Liver (tissue), 9 donors: Measurements from ENCODE around the gene ZNF83. TPM values are rescaled to one million over a fixed set of nuclear protein-coding genes. Genes with fewer than 3 reads are reported as not detected.
"Not testable (repeated sequence)": the region's sequence is repeated elsewhere in the genome, so short reads cannot be mapped to it uniquely, and the experiment has no call there.

Experiments used
- DNase-seq: peaks from one replicate; pipeline ENCODE4 v3.0.0-alpha.2; 2017; ENCODE audit warnings: low spot score
- H3K27ac ChIP-seq, 2 donors: one replicate each; pipeline ENCODE4 v1.7.0; 2013; ENCODE audit warnings: inconsistent platforms in 2 of 2, low read length in 2 of 2, control low read depth in 1 of 2, low read depth in 1 of 2, mild to moderate bottlenecking in 1 of 2
- H3K27me3 ChIP-seq, 4 donors: one replicate each; pipeline versions ENCODE4 v1.6.1 to v1.7.0; 2013; ENCODE audit warnings: low read length in 3 of 4, inconsistent platforms in 1 of 4, mild to moderate bottlenecking in 1 of 4, moderate library complexity in 1 of 4; ENCODE audit not compliant: control insufficient read depth in 4 of 4, insufficient read depth in 4 of 4
- H3K36me3 ChIP-seq, 4 donors: one replicate each; pipeline versions ENCODE4 v1.6.1 to v1.7.0; 2013; ENCODE audit warnings: low read length in 3 of 4, mild to moderate bottlenecking in 3 of 4, low read depth in 1 of 4, moderate library complexity in 1 of 4; ENCODE audit not compliant: control insufficient read depth in 4 of 4, insufficient read depth in 3 of 4
- H3K4me1 ChIP-seq, 4 donors: one replicate each; pipeline versions ENCODE4 v1.6.1 to v1.7.0; 2013; ENCODE audit warnings: low read length in 3 of 4, mild to moderate bottlenecking in 3 of 4, moderate library complexity in 1 of 4; ENCODE audit not compliant: control insufficient read depth in 4 of 4, insufficient read depth in 4 of 4
- H3K4me3 ChIP-seq, 3 donors: one replicate each; pipeline versions ENCODE4 v1.6.1 to v1.7.0; 2013; ENCODE audit warnings: low read length in 3 of 3, control low read depth in 1 of 3, low read depth in 1 of 3, mild to moderate bottlenecking in 1 of 3
- H3K9ac ChIP-seq, 2 donors: one replicate each; pipeline ENCODE4 v1.7.0; 2013; ENCODE audit warnings: low read length in 2 of 2, mild to moderate bottlenecking in 2 of 2, moderate library complexity in 2 of 2, control low read depth in 1 of 2, low read depth in 1 of 2
- H3K9me3 ChIP-seq, 4 donors: one replicate each; pipeline versions ENCODE4 v1.6.1 to v1.7.0; 2013; ENCODE audit warnings: low read length in 3 of 4; ENCODE audit not compliant: control insufficient read depth in 4 of 4
- EGR1 ChIP-seq, 2 donors: IDR thresholded peaks; 2 replicates each; pipeline ENCODE4 v1.6.1; 2016 to 2018; ENCODE audit warnings: antibody characterized with exemption in 2 of 2, low read depth in 2 of 2
- FOXA1 ChIP-seq: IDR thresholded peaks from 2 replicates; pipeline ENCODE4 v1.6.1; 2016; ENCODE audit warnings: antibody characterized with exemption
- GABPA ChIP-seq, 2 donors: IDR thresholded peaks in 1 of 2; conservative IDR thresholded peaks in 1 of 2; 2 replicates each; pipeline ENCODE4 v1.6.1; 2016; ENCODE audit warnings: antibody characterized with exemption in 2 of 2, mild to moderate bottlenecking in 1 of 2, moderate library complexity in 1 of 2
- HNF4A ChIP-seq, 2 donors: conservative IDR thresholded peaks; 2 replicates each; pipeline ENCODE4 v1.6.1; 2016; ENCODE audit warnings: antibody characterized with exemption in 2 of 2, mild to moderate bottlenecking in 2 of 2
- HNF4G ChIP-seq: IDR thresholded peaks from 2 replicates; pipeline ENCODE4 v1.6.1; 2016; ENCODE audit warnings: antibody characterized with exemption
- JUND ChIP-seq, 2 donors: IDR thresholded peaks; 2 replicates each; pipeline ENCODE4 v1.6.1; 2016; ENCODE audit warnings: antibody characterized with exemption in 2 of 2
- RXRA ChIP-seq, 2 donors: IDR thresholded peaks; 2 replicates each; pipeline ENCODE4 v1.6.1; 2017 to 2018; ENCODE audit warnings: antibody characterized with exemption in 2 of 2, mild to moderate bottlenecking in 1 of 2
- SP1 ChIP-seq: IDR thresholded peaks from 2 replicates; pipeline ENCODE4 v1.6.1; 2018; ENCODE audit warnings: antibody characterized with exemption, mild to moderate bottlenecking
- TAF1 ChIP-seq: conservative IDR thresholded peaks from 2 replicates; pipeline ENCODE4 v1.6.1; 2016; ENCODE audit warnings: antibody characterized with exemption, mild to moderate bottlenecking
- YY1 ChIP-seq: IDR thresholded peaks from 2 replicates; pipeline ENCODE4 v1.6.1; 2016; ENCODE audit warnings: antibody characterized with exemption, mild to moderate bottlenecking
- WGBS: extraction: QIAGEN DNeasy Blood & Tissue Kit; methylation state at CpG from one replicate; pipeline ENCODE4 v1.1.7; 2013; 5-methylcytosine and 5-hydroxymethylcytosine counted together
- polyA plus RNA-seq, 2 donors: library from polyadenylated mRNA; stranded (reverse) in 1 of 2; unstranded in 1 of 2; fragments of 200-250 nt in 1 of 2; fragments of >200 nt in 1 of 2; fragmentation: Nextera tagmentation in 1 of 2; extraction: Ambion mirVana in 1 of 2; gene quantifications; one replicate each; pipeline versions ENCODE4 v1.2.1 to v1.2.3, GENCODE V29; 2013 to 2015
- total RNA-seq, 2 donors: library from RNA; depleted of rRNA; stranded (reverse); fragments of >200 nt; gene quantifications; one replicate each; pipeline ENCODE4 v1.2.3, GENCODE V29; 2014
- TF ChIP-seq, protein P1 (sequence below): IDR thresholded peaks from 2 replicates; pipeline ENCODE4 v1.6.1; 2016; ENCODE audit warnings: antibody characterized with exemption, mild to moderate bottlenecking
- TF ChIP-seq, protein P2 (sequence below): IDR thresholded peaks from 2 replicates; pipeline ENCODE4 v1.6.1; 2016; ENCODE audit warnings: antibody characterized with exemption
- donor health status: healthy.
- donor health status: healthy.
- donor health status: healthy.
- donor health status: healthy.
- donor health status: healthy.

Gene ZNF83
- total and polyA plus RNA-seq, 4 donors: 2.7 to 19.8 (median 5.9) TPM

DNA sequence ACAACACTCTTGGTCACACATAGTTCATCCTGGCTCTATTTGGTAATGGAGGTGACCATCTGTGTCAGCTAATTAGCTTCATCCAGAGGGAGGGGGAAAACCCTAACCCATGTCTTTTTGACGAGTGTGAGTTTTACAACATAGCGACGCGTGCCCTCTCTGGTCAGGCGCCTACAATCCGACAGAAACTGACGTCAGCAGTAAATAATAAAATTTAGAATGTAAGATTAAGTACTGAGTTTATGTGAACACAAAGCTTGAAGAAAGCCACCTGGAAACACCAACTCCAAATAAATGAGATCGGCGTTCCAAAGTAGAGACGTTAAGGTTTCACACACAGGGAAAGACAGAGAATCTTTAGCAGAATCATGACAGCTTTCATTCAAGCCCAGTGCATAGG, 1.8 kb upstream of the ZNF83 start:
- DNase-seq: no peak
- Histone ChIP-seq H3K9me3 (peaks cover 7 to 23% (median 13%) of the 10 kb centered on the region in 4 donors), H3K27me3 (no peaks in the 10 kb centered on the region), H3K36me3 (no peaks in the 10 kb centered on the region), H3K4me1 (peaks cover 0 to 6% (median 1%) of the 10 kb centered on the region in 4 donors), H3K4me3 (no peak overlapping the region), H3K9ac (no peak overlapping the region), H3K27ac (no peak overlapping the region)
- 89% methylated on average over 10 of the region's 10 CpGs for WGBS
- TF ChIP-seq FOXA1: no peak
- no peak for TF ChIP-seq GABPA (IDR thresholded peaks at IDR 0.05 in 1 of 2, conservative IDR thresholded peaks at IDR 0.05 in 1 of 2)
- no peak for TF ChIP-seq RXRA (IDR thresholded peaks at IDR 0.05)
- TF ChIP-seq TAF1: no peak
- no peak for TF ChIP-seq SP1
- TF ChIP-seq YY1: no peak

DNA sequence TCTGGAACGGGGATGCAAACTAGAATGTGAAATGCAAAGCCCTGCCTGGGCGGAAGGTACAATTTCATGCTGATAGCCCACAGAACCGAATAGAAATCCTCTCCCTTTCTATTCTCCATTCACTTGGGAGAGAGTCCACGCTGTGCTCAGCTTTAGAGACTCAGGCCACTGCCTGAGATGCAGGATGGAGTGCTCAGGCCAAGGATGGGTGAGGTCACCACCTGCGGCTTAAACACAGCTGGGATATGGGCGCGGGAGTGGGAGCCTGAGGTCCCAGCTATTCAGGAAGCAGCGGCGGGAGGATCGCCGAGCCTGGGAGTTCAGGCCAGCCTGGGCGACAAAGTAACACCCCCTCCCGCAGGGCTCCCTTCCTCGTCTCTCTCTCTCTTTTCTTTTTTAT, 446 bp upstream of the ZNF83 start:
- peak overlapping the region in 2 of 3 donors; percentile 36 to 81 for H3K4me3 ChIP-seq
- no peak for DNase-seq
- H3K36me3 ChIP-seq: no peaks in the 10 kb centered on the region
- H3K4me1 ChIP-seq: peaks cover 0 to 6% (median 1%) of the 10 kb centered on the region in 4 donors
- TF ChIP-seq RXRA (IDR thresholded peaks at IDR 0.05) (no peak), HNF4A (conservative IDR thresholded peaks at IDR 0.05) (no peak)
- TF ChIP-seq, protein P1, sequence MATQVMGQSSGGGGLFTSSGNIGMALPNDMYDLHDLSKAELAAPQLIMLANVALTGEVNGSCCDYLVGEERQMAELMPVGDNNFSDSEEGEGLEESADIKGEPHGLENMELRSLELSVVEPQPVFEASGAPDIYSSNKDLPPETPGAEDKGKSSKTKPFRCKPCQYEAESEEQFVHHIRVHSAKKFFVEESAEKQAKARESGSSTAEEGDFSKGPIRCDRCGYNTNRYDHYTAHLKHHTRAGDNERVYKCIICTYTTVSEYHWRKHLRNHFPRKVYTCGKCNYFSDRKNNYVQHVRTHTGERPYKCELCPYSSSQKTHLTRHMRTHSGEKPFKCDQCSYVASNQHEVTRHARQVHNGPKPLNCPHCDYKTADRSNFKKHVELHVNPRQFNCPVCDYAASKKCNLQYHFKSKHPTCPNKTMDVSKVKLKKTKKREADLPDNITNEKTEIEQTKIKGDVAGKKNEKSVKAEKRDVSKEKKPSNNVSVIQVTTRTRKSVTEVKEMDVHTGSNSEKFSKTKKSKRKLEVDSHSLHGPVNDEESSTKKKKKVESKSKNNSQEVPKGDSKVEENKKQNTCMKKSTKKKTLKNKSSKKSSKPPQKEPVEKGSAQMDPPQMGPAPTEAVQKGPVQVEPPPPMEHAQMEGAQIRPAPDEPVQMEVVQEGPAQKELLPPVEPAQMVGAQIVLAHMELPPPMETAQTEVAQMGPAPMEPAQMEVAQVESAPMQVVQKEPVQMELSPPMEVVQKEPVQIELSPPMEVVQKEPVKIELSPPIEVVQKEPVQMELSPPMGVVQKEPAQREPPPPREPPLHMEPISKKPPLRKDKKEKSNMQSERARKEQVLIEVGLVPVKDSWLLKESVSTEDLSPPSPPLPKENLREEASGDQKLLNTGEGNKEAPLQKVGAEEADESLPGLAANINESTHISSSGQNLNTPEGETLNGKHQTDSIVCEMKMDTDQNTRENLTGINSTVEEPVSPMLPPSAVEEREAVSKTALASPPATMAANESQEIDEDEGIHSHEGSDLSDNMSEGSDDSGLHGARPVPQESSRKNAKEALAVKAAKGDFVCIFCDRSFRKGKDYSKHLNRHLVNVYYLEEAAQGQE: no peak
- no peak overlapping the region for H3K9ac ChIP-seq
- H3K9me3 ChIP-seq: peaks cover 7 to 24% (median 13%) of the 10 kb centered on the region in 4 donors
- 11% methylated on average over 14 of the region's 14 CpGs for WGBS
- H3K27ac ChIP-seq: peak overlapping the region in 1 of 2 donors; percentile 21
- H3K27me3 ChIP-seq: no peaks in the 10 kb centered on the region

DNA sequence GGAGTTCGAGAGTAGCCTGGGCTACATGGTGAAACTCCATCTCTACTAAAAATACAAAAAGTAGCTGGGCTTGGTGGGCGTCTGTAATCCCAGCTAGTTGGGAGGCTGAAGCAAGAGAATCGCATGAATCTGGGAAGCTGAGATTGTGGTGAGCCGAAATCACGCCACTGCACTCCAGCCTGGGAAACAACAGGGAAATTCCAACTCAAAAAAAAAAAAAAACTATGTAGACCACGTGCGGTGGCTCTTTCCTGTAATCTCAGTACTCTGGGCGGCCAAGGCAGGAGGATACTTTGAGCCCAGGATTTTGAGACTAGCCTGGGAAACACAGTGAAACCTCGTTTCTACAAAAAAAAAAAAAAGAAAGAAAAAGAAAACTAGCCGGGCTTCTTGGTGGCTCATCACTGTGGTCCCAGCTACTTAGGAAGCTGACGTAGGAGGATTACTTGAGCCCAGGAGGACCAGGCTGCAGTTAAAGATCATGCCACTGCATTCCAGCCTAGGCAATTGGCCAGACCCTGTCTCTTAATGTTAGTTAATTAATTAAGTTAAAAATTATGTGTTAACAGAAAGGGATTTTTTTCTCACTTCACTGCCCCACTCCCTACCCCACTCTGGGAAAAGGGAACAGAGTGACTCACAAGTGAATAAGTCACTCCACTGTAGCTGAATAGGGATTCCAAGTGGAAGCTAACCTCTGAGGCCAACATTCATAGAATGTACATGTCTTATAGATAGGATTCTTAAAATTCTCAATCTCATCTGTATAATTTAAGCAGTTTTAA, 2.2 kb downstream of the ZNF83 start:
- H3K36me3 ChIP-seq: no peaks in the 10 kb centered on the region
- WGBS: 91% methylated on average over 11 of the region's 11 CpGs

DNA sequence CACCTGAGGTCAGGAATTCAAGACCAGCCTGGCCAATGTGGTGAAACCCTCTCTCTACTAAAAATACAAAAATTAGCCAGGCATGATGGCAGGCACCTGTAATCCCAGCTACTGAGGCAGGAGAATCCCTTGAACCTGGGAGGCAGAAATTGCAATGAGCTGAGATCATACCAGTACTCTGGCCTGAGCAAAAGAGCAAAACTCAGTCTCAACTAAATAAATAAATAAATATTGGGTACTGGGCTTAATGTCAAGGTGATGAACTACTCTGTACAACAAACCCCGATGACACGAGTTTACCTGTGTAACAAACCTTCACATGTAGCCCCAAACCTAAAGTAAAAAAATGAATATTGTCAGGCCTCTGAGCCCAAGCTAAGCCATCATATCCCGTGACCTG, 10.7 kb downstream of the ZNF83 start:
- peaks cover 3 to 22% (median 9%) of the 10 kb centered on the region in 4 donors for H3K36me3 ChIP-seq
- not testable (repeated sequence) for H3K4me3 ChIP-seq, H3K27me3 ChIP-seq, H3K27ac ChIP-seq, H3K4me1 ChIP-seq, H3K9me3 ChIP-seq, H3K9ac ChIP-seq, DNase-seq
- WGBS: 98% methylated on average over 3 of the region's 3 CpGs

More for the DNA sequence above, 2.2 kb downstream of the ZNF83 start:
- peaks cover 5 to 24% (median 12%) of the 10 kb centered on the region in 4 donors for H3K9me3 ChIP-seq
- H3K4me3 ChIP-seq: no peak overlapping the region
- H3K9ac ChIP-seq: no peak overlapping the region
- peaks cover 0 to 6% (median 1%) of the 10 kb centered on the region in 4 donors for H3K4me1 ChIP-seq
- H3K27ac ChIP-seq: no peak overlapping the region
- H3K27me3 ChIP-seq: no peaks in the 10 kb centered on the region
- TF ChIP-seq SP1 (no peak), HNF4G (no peak), GABPA (IDR thresholded peaks at IDR 0.05 in 1 of 2, conservative IDR thresholded peaks at IDR 0.05 in 1 of 2) (no peak), RXRA (IDR thresholded peaks at IDR 0.05) (no peak), EGR1 (IDR thresholded peaks at IDR 0.05; ENCODE audit: low read depth in 2 of 2) (no peak), JUND (IDR thresholded peaks at IDR 0.05) (no peak), TAF1 (no peak), HNF4A (conservative IDR thresholded peaks at IDR 0.05) (no peak), YY1 (no peak), FOXA1 (no peak)
- TF ChIP-seq, protein P2, sequence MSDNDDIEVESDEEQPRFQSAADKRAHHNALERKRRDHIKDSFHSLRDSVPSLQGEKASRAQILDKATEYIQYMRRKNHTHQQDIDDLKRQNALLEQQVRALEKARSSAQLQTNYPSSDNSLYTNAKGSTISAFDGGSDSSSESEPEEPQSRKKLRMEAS: no peak
- DNase-seq: no peak
